ENCODE data around the gene DBN1.
"Not testable (repeated sequence)": the region's sequence is repeated elsewhere in the genome, so short reads cannot be mapped to it uniquely, and the experiment has no call there.

Gene DBN1

DNA sequence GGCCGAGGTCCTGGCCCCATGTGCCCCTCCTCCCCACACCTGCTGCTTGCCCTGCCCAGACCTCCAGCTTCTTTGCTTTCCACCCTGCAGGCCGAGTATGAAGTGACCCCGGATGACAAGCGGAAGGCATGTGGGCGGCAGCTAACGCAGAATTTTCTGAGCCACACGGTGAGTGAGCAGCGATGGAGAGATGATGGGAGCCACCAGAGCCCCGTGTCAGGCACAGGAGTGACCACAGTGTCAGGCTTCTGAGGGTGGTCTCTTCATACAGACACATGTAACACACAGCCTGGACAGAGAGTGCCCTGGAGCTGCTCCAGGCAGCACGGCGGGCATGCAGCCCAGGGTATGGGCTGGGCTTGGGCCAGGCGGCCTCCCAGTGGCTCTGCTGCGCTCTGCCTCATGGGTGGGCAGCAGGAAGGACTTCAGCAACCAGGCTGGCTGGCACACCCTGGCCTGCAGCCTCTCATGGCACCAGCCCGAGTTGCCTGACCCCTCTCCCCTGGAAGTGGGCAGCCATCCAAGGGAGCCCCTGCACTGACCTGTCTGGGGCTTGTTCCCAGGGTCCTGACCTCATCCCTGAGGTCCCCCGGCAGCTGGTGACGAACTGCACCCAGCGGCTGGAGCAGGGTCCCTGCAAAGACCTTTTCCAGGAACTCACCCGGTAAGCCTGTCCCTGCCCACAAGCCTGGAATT is 41.1 kb downstream of the DBN1 start:
- DNase-seq (ENCODE audit: extremely low read depth in 1 of 2, low read depth in 1 of 2) = no peak

DNA sequence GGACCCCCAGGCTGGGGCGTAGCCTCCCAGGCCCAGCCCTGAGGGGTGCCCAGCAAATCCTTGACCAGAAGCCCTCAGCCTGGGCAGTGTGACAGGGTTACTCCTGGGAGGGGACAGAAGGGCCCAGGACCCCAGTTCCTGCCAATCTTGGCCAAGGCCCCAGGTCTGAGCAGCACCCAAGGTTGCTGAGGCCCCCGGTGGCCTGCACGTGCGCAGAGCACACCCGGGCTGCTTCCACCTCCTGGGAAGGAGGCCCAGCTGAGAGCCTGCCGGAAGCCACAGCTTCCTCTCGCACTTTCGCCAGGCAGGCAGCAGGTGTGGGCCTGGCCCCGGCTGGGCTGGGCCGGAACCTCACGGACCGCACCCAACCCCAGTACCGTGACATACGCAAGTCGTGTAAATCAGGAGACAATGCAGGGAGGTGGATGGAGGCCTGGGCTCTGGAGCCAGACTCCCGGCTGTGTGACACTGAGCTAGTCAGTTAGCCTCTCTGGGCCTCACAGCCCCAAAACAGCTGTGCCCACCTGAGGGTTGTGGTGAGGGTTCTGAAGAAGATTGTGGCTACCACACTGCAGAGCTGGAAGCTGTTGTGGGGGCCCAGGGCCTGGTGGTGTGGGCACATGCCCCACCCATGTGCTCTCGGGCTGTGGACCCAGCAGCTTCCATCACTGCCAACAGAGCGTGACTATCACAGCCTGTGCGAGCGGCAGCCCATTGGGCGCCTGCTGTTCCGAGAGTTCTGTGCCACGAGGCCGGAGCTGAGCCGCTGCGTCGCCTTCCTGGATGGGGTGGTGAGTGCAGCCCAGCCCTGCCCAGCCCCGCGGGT is 41.9 kb downstream of the DBN1 start:
- DNase-seq (ENCODE audit: extremely low read depth in 1 of 2, low read depth in 1 of 2) = peak in 1 of 2 donors; percentile 44

DNA sequence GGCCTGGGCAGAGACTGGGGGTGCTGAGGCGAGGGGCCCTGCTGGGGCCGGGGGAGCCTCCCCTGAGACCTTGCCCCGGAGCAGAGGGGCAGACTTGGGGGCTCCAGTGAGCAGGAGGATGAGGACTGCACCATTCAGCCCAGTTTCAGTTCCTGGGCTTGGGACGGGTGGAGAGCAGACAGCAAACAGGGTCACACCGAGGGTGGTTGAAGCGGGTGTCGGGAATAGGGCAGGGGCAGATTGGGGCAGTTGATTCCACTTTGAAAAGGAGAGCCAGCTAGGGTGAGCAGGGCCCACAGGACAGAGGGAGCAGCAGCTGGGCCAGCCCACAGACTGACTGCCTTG is 42.5 kb downstream of the DBN1 start:
- no peak for DNase-seq (ENCODE audit: extremely low read depth in 1 of 2, low read depth in 1 of 2)

DNA sequence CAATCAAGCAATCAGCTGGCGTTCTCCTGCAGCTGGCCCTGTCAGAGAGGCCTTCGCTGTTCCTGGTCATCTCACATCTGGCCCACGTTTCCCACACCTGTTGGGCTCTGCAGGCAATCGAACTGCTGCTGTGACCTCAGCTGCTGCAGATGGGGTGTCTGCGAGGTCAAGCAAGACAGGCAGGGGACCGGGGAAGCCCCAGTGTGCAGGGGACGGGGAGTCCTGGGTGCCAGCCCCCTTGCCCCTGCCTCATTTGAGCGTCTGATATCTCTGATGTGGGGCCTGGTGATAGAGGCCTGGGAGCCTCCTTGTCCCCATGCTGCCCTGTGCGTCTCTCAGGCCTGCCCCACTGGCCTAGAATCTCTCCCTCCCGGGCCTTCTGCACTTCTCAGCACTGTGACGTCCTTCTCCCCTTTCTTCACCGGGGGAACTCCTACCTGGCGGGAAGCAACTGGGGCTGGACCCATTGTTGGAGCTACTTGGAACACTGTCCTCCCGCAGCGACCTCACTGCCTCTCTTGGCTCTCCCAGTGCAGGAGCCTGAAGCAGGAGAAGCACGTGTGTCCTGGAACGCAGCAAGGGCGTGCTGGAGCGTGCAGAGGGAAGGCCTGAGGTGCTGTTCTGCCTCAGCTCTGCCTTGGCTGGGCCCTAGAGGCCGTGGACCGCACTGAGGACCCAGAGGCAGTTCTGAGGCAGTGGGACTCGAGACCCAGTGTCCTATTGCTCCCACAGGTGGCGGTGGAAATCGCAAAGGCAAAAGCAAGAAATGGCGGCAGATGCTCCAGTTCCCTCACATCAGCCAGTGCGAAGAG is 43.1 kb downstream of the DBN1 start:
- no peak for DNase-seq (ENCODE audit: extremely low read depth in 1 of 2, low read depth in 1 of 2)

DNA sequence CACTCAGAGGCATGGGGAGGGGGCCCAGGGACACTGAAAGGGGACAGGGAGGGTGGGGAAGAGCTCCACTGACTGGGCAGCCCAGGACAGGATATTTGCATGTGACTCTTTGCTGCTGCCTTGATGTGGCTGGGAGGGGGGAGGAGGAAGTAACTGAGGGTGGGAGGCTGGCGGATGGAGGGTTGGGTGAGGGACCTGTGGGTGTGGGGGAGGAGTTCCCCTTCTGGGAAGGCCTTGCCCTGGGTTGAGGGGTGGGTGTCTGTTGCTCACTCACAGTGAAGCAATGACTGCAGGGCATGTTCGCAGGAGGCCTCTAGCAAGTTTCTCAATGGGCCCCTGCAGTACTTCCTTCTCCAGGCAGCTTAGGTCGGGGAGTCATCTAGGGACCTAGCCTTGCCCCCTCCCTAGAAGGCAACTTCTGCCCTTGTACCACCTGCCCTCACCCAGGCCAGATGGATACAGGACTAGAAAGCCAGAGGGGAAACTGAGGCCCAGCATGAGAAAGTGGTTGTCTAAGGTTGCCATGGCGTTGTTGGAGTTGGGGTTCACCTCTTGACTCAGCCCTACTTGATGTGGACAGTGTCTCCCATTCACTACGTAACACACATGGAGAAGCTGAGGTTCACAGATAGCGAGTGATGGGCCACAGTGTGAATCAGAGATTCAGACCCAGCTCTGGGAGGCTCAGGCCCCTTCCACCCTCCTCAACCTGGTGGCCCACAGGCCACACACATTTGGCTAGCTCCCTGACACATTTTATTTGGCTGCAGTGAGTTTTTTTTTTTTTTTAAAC is 44.0 kb downstream of the DBN1 start:
- DNase-seq (ENCODE audit: extremely low read depth in 1 of 2, low read depth in 1 of 2) = peak; percentile 55 to 64

DNA sequence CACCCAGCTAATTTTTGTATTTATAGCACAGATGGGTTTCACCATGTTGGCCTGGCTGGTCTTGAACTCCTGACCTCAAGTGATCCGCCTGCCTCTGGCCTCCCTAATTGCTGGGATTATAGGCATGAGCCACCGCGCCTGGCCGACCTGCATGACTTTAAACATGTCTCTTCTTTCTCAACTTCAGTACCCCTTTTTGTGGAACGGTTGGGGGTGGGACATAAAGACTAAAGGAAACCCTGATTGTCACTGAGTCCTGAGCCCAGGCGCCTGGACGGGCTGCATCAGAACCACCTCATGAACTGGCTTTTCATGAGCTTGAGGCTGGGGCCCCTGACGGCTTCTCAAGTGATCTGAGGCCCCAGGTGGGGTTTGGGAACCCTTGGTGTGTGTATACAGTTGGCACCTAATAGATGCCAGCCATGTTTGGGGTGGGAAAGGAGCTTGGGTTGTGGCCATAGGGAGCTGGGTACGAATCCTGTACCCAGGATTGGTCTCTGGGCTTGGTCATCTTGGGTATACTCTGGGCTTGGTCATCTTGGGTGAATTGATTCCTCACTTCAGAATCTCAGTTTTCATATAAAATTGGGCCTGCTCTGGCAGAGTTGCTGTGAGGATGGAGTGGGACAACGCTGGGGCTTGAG is 44.7 kb downstream of the DBN1 start:
- DNase-seq (ENCODE audit: extremely low read depth in 1 of 2, low read depth in 1 of 2) = no peak

DNA sequence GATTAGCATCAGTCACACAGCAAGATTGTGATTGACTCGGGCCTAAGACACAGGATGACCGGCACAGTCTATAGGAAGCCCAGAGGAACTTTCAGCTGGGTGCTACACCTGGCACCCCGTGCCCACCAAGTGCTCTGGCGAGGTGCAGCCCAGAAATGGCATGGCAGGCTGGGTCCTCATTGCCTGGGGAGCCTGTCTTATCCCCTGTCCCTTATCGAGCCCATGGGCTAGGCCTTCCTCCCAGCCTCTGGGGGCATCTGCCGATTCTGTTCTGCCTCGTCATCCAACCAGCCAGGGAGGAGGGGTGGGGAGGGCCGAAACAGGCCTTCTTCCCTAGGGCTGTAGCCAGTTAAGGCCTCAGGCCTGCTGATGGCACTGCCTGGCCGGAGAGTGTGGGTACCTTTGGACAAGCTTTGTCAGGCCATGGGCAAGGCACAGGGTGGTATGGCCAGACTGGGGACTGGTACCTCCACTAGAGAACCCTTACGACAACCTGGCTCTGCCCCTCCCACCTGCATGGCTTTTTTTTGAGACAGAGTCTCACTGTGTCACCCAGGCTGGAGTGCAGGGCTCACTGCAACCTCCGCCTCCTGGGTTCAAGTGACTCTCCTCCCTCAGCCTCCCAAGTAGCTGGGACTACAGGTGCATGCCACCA is 45.4 kb downstream of the DBN1 start:
- no peak for DNase-seq (ENCODE audit: extremely low read depth in 1 of 2, low read depth in 1 of 2)

DNA sequence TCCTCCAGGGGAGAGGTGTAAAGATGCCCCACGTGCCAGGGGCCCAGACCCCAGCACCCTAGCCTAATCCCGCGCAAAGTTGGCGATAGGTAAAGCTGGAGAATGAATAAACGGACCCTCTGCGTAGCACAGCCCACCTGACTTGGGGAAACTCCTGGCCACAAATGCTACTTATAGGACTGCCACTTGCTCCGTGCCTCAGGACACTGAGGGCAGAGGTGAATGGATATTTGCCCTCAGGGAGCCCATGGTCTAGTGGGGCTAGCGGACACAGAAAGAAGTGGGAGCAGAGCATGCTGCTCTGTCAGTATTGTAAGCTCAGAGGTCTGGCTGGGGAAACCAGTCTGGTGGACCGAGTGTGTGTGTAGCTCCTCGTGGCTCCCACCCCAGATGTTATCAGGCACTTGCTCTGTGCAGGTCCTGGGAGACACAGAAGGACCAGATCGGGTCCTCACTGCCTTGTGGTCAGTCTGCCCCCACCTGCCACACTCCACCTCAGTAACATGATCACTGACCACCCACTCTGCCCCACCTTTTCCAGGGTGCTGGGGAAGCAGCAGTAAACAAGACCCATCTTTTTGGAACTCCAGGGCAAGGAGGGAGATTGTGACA is 46.1 kb downstream of the DBN1 start:
- no peak for DNase-seq (ENCODE audit: extremely low read depth in 1 of 2, low read depth in 1 of 2)

DNA sequence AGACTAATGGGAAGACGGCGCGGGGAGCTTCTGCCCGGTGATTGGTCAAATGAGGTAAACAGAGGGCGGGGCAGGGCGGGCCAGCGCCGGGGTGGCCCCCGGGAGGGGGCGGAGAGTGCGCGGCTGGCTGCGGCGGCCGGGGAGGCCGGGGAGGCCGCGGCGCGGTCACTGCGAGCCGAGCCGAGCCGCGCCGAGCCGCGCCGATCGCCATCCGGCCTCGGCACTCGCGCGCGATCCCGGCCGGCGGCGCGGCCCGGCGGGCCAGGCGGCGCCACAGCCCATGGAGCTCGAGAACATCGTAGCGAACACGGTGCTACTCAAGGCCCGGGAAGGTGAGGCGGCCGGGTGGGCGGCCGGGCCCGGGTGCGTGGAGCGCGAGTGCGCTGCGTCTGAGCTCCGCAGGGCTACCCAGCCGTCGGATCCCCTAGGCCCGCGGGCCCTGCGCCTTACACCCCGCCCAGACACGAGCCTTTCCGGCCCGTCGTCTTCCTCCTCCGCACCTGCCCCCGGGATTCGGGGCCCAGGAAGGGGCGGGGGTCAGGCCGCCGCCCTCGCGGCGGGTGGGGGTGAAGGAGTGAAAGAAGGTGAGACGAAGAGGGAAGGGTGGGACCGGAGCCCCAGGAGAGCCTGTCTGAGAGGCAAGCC is 46.7 kb downstream of the DBN1 start, which contains the start of gene GRK6:
GRK6 (plus strand) TSS at position 111 of the 645 bp plus-strand sequence; CDS start at position 281, 170 bp downstream.
- peak in 1 of 2 donors; percentile 39 for DNase-seq (ENCODE audit: extremely low read depth in 1 of 2, low read depth in 1 of 2)

DNA sequence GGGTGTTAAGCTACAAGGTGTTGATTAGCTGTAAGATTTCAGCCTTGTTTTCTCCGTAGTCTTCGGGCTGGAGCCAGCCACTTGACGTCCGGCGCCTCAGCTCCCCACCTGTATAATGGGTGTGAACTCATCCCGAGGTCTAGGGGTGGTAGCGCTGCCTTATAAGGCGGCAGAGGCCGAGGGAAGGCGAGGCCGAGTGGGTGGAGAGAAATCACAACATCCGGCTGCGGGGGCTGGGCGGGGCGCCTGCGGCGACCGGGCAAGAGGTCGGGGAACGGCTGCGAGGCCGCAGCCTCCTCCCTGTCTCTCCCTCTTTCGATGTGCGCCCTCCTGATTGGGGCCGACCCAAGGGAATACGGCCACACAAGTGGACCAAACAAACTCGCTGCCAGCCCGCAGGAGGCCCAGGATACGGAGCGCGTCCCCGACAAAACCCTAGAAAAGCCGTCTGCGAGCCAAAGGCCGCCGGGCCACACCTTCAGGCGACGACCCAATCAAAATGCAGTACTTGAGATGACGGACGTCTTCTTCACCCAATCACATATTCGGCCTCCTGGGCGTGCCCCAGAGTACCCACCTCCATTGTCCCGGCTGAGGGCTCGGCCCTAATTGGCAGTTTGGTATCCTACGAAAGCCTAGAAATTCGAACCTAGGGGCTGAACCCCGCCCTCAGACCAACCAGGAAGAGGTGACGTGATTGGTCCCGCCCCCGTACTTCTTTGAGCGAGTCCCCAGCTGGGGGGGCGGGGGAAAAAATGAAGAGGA is 47.5 kb downstream of the DBN1 start:
- peak; percentile 98 to 100 for DNase-seq (ENCODE audit: extremely low read depth in 1 of 2, low read depth in 1 of 2)

DNA sequence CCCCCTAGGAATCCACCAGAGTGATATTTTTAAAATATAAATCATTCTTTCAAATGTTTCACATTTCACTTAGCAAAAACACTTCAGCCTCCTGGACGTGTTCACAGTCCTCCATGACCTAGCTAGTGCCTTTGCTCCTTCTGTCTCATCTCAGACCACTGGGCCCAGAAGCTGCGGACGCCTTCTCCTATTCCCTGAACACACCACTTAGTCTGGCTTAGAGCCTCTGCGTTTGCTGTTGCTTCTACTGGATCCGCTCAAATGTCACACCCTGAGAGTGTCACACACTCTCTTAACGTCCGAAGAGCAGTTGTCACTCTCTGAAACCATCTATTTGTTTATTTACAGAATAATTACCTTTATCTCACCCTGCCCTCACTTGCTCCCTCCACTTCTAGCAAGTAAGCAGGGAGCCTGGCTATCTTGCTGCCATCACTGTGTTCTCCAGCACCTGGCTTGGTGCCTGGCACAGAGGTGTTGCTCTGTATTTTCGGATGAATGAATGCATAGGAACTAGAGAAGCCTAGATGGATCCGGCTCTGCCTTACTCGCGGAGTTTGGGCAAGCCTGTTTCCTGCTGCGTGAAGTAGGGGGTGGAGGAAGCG is 48.1 kb downstream of the DBN1 start:
- DNase-seq (ENCODE audit: extremely low read depth in 1 of 2, low read depth in 1 of 2) = no peak

DNA sequence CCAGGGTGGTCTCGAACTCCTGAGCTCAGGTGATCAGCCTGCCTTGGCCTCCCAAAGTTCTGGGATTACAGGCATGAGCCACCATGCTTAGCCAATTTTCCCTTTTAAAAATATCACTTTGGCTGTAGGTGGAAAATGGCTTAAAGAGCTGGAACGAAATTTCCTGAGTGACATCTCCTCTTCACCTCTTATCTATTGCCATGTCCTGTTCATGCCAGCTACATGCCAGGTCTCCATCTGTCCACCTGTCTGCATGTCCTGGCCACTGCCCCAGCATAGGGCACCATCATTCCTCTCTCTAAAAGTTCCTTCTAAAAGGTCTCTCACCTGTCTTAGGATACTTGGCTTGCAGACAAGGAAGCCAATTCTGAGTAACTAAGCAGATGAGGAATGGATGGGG is 49.8 kb downstream of the DBN1 start:
- DNase-seq (ENCODE audit: extremely low read depth in 1 of 2, low read depth in 1 of 2) = no peak

DNA sequence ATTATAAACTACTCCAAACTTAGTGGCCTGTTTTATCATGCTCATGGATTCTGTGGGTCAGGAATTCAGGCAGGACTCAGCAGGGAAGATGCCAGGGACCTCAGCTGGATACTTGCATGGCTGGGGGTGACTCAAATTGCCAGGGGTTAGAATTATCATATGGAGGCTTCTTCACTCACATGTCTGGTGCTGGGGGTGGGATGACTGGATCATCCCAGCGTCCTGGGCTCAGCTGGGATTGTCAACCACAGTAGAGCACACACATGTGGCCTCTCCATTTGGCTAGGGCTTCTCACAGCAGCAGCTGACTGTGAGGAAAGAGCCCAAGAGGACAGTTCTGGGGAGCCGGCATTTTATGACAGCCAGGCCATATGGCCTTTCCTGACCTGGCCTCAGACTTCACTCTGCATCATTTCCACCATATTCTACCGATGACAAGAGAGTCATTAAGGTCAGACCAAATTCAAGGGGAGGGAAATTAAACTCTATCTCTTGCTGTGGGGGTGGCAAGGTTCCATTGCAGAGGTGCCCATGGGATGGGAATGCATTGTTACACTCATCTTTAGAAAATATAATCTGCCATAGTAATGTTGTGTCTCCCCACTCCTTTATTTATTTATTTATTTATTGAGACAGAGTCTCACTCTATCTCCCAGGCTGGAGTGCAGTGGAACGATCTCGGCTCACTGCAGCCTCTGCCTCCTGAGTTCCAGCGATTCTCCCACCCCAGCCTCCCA is 52.2 kb downstream of the DBN1 start:
- DNase-seq (ENCODE audit: extremely low read depth in 1 of 2, low read depth in 1 of 2) = no peak

DNA sequence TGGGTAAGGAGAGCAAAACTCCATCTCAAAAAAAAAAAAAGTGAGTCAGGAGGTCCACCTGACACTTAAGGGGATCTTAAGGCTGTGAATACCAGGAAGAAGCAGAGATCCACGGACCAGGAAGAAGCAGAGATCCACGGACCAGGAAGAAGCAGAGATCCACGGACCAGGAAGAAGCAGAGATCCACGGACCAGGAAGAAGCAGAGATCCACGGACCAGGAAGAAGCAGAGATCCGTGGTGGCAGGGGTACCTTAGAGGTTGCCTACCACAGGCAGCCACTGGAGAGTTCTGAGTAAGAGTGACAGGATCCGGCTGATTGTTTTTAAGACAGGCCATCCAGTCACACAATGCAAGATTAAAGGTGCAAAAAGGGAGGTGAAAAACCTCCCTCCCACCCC is 53.0 kb downstream of the DBN1 start:
- not testable (repeated sequence) for DNase-seq (ENCODE audit: extremely low read depth in 1 of 2, low read depth in 1 of 2)

DNA sequence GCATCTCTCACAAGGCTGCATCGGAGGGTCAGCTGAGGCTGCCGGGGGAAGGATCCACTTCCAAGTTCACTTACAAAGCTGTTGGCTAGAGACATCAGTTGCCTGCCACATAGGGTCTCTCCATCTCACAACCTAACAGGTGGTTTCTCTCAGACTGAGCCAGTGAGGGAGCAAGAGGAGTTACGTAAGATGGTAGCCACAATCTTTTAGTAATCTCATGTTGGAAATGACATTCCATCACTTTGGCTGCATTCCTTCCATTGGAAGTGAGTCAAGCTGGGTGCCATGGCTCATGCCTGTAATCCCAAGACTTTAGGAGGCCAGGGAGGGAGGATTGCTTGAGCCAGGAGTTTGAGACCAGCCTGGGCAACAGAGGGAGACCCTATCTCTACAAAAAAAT is 54.4 kb downstream of the DBN1 start:
- DNase-seq (ENCODE audit: extremely low read depth in 1 of 2, low read depth in 1 of 2) = no peak

DNA sequence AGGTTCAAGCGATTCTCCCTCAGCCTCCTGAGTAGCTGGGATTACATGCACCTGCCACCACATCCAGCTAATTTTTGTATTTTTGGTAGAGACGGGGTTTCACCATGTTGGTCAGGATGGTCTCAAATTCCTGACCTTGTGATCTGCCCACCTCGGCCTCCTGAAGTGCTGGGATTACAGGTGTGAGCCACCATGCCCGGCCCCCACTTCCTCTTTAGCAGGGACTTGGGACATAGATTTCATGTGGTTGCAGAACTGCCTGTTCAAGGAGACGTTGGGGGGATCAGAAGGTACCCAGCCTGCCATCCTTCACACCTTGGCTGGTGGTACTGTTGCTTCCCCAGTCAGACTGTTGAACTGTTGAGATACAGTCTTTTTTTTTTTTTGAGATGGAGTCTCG is 56.4 kb downstream of the DBN1 start:
- not testable (repeated sequence) for DNase-seq (ENCODE audit: extremely low read depth in 1 of 2, low read depth in 1 of 2)

DNA sequence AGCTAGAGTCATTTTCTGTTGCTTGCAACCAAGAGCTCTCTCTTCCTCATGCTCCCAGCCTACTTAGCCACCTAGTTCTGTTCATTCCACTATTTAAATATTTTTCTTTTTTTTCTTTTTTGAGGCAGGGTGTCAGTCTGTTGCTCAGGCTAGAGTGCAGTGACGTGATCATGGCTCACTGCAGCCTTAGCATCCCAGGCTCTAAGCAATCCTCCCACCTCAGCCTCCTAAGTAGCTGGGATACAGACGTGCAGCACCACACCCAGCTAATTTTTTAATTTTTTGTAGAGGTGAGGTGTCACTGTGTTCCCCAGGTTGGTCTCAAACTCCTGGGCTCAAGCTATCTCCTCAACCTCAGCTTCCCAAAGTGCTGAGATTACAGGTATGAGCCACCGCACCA is 59.0 kb downstream of the DBN1 start:
- DNase-seq (ENCODE audit: extremely low read depth in 1 of 2, low read depth in 1 of 2) = no peak
